Mucosa of gallbladder (tissue), 1 donor: ENCODE measurements around the gene THOP1. TPM values are rescaled to one million over a fixed set of nuclear protein-coding genes. Genes with fewer than 3 reads are reported as not detected.

ENCODE experiments used
- DNase-seq: peaks from one replicate; pipeline ENCODE4 v3.0.0-alpha.2; 2020; ENCODE audit warnings: low spot score
- total RNA-seq: library from RNA; stranded (reverse); gene quantifications from one replicate; pipeline ENCODE4 v1.2.1, GENCODE V29; 2021
- donor health status: DM: no; HTN: no; CAD: no.

The THOP1 gene
- total RNA-seq = 44.5 TPM

DNA sequence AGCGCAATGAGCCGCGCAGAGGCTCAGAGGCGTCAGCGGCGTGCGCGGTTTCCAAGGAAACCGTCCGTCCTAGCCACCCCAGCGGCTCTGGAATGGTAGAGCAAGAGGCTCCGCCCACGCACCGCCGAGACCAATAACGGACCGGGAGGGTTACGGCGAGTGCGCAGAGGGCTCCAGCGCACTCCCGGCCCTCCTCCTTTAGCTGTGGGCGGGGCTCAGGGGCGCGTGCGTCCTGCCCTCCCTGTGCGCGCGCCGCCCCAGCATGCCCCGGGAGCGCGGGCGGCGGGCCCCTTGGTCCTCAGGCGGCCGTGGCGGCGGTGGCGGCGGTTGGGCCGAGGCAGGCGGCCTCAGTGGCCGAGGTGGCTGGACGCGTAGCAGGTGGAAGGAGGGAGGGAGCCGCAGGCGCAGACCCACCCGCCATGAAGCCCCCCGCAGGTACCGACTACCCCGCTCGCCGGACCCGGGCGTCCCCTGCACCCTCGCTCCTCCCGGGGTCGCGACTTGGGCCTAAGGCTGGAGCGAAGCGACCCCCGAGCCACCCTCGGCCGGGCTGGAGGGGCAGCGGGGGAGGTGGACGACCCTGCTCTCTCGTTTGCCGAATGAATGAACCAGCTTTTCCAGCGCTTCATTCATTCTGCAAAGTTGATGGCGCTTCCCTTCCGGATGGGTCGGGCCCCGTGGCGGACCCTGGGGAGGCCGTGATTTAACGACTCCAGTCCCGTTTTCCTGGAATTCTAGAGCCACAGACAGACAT, at the start of gene THOP1:
Gene THOP1, plus strand, starts transcription at position 260 of the 754 bp plus-strand sequence. Its CDS starts 160 bp downstream, at position 420.
- DNase-seq = peak; percentile 99

DNA sequence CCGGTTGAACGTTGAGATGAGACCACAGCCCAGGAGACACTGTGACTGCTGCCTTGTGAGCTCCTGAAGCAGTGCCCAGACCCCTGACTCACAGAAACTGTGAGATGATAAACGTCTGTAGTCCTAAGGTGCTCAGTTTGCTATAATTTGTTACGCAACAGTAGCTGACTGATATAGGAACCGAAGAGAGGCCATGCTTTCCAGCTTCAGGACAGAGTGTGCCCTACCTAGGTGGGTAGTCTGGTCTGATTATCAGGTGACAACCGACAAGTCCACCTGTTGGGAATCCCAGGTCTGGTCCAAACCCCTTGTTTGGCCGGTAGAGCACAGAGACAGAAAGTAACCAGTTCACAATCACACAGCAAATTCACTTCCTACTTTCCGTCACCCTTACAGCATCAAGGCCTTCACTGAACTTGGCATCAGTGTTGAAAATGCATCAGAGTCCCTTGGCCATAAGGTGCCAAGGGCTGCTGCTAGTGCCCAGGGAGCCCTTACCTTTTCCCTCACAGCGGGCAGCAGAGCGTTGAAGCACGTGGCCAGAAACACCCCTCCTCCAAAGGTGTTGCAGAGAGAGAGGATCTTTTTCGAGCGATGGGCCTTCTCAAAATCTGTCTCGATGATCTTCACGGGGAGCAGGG, 48.6 kb upstream of the THOP1 start:
- no peak for DNase-seq

DNA sequence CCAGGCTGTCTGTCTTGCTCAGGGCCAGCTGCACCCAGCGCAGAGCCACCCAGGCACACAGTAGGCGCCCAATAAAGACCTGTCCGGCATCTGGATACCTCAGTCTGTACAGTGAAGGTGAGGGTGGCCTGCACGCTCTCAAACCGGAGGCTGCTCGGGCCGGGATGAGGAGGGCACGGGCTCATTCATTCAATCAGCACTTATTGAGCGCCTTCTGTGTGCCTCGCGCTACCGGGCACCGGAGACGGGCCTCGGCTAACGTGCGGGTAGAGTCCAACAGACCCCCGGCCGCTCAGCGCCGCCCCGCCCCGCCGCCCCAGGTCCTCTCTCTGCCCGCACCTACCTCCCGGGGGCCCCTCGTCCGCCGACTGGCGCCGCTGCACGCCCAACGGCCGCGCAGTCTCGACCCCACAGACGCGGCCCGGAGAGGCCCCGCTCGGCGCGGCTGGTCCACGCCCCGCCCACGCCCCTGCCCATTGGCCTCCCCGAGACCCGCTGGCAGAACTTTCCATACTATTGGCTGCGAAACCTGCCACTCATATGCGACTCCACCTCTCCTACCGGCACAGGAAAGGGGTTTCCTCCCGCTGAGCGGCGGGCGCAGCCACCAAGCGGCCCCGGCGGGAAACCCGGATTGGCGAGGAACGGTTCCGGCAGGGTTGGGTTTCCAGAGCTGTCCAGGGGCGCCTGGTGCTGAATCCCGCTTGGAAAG, 45.5 kb upstream of the THOP1 start, which contains the start of gene SLC39A3:
Gene SLC39A3, minus strand, starts transcription at position 416 of the 712 bp plus-strand sequence. CDS start 2,760 bp downstream, outside the sequence.
- peak; percentile 99 for DNase-seq

DNA sequence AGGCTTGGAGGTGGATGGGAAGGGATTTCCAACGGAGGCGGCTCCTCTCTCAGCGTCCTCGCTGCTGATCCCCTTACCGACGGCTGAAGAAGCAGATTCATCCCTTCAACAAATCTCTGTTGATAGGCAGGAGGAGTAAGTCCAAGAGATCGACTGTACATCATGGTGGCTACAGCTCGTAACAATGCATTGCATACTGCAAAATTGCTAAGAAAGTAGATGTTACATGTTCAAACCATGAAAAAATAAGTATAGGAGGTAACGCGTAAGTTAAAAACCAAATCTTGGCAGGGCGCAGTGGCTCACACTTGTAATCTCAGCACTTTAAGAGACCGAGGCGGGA, 45.0 kb upstream of the THOP1 start:
- DNase-seq = no peak

DNA sequence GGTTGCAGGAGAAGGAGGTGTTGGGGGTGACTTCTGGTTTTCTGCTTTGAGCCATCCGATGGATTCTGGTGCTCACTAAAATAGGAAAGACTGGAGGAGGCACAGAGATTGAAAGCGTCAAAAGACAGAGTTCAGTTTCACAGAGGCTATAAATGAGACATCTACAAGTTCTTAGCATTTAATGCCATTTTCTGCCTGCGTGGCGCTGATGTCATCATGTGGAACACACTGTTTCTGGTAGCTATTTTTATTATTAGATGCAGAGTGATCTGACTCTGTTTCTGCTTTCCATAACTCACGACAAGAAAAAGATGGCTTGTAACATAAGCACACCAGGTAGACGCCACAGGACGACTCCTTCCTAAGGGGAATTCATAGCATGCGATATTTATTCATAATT, 42.2 kb upstream of the THOP1 start:
- no peak for DNase-seq

DNA sequence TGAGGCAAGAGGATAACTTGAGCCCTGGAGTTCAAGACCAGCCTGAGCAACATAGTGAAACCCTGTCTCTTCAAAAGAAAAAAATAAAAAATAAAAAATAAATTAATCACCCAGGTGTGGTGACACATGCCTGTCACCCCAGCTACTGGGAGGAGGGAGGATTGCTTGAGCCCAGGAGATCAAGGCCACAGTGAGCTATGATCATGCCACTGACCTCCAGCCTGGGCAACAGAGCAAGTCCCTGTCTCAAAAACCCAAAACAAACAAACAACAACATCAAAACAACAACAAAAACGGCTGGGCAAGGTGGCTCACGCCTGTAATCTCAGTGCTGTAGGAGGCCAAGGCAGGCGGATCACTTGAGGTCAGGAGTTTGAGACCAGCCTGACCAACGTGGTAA, 41.2 kb upstream of the THOP1 start:
- no peak for DNase-seq

DNA sequence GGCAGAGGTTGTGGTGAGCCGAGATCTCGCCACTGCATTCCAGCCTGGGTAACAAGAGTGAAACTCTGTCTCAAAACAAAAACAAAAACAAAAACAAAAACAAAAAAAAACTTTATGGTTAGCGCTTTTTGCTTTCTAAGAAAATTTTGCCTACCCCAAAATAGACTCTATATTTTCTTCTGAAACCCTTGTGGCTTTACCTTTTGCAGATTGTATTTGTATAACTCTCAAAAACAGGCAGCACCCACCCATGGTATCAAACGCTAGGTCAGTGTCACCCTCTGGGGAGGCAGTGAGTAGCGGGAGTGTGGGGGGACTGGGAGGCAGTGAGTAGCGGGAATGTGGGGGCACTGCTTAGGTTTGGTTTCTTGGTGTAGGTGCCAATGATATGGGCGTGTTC, 38.0 kb upstream of the THOP1 start:
- no peak for DNase-seq

DNA sequence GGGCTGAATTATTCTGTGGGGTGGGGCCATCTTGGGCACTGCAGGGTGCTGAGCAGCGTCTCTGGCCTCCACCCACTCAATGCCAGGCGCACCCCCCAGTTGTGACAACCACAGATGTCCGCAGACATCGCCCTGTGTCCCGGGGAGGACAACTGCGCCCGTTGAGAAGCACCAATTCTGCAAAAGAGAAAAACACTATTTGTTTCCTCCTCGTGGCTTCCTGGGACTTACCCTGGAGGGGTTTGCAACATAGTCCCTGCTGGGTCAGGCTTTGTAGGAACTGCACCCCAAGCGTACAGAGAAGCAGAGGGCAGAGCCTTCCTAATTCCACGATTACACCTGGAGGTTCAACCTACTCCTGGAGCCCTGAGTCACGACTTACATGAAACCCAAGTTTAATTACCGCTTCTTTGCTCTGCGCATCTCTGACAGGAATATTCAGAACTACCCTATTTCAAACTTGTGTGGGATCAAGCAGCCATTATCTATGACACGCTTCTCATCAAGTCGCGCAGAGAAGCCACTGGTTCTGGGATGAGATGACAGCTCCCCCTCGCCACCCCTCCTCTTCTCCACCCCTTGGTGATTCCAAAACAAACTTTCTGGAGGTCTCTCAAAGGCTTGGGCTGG, 34.4 kb upstream of the THOP1 start:
- DNase-seq = no peak

DNA sequence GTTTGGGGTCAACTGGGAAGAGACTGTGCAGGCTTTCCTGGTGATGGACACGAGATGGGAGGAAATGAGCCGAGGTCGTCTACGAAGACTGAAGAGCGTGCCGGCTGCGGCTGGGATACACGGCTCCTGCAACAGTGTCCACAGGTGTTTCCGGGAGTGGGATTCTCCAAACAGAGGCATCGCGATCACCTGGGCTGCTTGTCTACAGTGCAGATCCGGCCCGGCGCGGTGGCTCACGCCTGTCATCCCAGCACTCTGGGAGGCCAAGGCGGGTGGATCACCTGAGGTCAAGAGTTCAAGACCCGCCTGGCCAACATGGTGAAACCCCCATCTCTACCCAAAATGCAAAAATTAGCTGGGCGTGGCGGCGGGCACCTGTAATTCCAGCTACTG, 33.9 kb upstream of the THOP1 start:
- DNase-seq = no peak

DNA sequence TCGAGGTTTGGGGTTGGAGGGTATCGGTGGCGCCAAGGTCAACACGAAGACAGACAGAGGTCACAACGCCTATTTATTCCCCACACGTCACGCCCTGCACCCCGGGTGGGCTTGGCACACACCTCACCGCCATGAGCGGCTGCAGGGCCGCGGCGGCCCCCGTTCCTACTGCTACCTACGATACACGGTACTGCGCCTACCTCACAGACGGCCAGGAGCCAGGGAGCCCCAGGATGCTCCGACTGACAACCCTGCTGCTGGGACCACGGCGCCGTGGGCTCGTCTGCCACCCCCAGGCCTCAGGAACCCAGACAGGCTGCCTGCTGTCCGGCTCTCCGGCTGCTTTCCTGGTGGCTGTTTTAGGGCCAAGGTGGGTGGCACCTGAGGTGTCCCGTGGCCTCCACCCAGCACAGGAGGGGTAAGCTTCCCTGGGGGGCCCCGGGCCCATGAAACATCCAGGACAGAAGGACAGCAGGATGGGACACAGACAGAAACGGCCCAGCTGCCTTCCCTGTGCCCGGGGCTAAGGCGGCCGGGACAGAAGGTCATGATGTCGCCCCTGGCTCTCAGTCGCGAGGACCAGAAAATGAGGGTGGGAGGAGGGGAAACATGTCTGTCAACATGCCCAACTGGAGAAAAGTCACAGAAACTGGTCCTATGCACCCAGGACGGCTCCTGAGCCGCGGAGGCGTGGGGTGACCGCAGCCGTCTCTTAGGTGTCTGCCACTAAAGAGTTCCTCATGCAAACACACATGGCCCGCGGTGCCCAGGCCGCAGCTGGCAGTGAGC, 30.4 kb upstream of the THOP1 start:
- no peak for DNase-seq

DNA sequence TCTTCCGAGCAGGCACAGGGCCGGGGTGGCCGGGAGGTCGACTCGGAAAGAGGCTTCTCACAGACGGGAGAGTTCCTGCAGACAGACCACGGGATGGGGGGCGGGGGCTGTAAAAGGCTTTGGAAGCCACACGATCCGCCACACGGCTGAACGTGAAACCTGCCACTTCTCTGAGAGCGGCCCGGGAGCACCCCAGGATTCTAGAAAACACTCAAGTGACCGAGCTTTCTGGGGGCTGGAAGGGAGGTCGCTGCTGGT, 29.9 kb upstream of the THOP1 start:
- no peak for DNase-seq

DNA sequence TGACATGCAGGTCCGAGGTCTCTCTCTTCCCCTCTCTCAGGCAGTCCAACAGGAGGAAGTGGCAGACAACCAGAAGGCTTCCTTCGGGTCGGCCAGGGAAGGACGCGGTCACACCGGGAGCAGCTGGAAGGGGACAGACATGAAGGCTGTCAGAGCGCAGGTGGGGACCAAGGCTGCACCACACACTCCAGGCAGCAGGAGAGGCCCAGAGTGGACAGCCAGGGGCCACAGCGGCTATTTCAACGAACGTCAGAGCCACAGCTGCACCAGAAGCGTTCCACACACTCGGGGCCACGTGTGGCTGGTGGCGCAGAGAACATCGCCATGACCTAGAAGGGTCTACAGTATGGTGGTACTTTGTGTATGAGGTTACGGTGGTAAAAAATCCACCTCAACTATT, 29.5 kb upstream of the THOP1 start:
- no peak for DNase-seq

DNA sequence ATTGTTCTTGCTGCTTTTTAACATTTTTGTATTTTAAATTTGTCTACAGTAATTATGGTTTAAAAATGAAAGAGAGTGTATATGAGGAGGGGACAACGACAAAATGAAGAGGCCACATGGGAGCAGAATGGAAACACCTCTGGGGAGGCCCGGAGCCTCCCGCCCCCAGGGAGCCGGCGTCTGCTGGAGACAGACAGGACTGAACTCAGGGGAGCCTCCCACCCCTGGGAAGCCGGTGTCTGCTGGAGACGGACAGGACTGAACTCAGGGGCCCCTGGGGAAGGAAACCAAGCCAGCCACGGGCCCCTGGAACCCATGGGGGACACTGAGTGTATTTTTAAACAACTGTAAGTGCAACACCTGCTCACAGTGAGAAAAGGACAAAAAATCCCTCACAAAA, 28.8 kb upstream of the THOP1 start:
- no peak for DNase-seq

DNA sequence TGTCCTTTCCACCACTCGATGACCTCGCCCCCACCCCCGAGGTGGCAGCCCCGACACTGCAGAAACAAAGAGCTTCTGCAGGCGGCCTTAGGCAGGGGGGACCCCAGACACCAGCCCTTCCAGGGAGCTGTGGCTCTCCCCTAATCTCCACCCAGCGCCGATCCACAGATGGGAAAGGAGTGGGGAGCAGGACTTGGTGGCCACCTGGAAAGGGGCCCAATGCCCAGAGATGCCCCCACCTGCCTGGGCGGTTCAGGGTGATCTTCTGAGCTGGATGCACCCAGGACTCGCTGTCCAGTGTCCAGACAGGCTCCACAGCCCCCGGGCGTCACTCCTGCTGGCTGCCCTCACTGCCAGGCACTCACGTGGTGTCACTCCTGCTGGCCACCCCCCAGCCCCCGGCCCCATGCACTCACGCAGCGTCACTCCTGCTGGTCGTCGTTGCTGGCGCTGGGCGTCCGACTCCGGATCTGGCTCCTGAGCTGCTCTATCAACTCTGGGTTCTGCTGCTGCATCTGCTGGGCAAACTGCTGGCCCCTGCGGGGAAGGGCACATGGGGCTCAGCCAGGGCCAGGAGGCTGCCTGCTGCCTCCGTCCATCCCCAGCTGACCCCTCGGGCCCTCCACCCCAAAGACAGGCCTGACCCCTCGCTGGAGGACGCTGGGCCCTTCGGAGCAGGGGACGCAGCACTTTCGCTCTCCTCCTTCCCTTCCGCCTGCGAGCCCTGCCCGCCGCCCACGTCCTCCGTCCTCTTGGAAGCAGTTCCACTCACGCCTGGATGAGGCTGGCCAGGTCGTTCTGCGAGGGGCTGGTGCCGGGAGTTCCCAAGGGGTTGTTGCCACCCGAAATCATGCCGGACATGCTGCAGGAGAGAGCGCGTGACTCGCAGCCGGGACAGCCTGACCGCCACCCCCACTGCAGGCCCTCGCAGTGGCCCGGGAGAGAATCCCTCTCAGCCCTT, 28.1 kb upstream of the THOP1 start:
- DNase-seq = no peak

DNA sequence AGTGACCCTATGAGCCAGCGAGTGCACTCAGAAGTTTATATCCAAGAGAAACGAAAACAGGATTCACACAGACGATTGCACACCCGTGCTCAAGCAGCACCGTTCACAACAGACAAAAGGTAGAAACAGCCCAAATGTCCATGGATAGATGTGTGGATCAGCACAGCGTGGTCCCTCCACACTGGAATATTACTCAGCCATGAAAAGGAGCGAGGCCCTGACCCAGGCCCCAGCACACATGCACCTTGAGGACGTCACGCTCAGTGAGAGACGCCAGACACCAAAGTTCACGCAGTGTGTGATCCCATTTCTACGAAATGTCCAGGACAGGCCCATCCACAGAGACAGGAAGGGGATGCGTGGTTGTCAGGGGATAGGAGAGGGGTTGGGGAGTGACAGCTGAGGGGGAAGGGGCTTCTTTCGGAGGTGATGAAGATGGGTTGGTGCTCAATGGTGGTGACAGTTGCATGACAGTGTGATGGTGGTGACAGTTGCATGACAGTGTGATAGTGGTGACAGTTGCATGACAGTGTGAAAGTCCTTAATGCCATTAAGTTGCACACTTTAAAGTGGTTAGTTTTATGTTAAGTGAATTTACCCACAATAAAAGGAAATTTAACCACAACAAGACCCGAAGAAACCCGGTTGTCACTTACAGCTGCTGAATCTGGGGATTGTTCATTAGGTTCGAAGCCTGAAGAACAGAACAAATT, 26.5 kb upstream of the THOP1 start:
- DNase-seq = no peak

DNA sequence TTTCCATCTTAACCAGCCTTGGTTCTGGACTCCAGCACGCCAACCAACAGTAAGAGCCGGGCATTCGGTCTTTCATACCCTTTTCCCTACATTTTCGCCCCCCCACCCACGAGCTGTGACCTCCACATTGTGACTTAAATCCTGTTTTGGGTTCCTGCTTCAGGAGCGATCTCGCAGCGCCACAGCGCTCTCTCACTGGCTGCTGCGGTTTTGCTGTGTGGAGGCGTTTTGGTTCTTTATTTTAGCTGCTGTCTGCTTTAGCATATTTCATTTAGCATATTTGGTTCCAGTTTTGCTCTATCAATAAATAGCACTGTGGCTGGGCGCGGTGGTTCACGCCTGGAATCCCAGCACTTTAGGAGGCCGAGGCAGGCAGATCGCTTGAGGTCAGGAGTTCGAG, 25.9 kb upstream of the THOP1 start:
- DNase-seq = no peak

DNA sequence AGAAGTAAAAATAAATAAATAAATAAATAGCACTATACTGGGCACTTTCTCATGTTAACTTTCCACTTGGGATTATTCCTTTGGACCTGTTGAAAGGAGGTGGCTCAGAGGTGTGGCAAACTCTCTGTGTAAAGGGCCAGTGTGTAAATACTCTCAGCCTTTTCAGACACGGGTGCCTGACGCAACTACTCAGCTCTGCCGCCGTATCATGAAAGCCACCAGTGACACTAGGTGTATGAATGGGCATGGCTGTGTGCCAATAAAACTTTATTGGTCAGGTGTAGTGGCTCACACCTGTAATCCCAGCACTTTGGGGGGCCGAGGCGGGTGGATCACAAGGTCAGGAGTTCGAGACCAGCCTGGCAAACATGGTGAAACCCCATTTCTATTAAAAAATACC, 25.3 kb upstream of the THOP1 start:
- DNase-seq = no peak

DNA sequence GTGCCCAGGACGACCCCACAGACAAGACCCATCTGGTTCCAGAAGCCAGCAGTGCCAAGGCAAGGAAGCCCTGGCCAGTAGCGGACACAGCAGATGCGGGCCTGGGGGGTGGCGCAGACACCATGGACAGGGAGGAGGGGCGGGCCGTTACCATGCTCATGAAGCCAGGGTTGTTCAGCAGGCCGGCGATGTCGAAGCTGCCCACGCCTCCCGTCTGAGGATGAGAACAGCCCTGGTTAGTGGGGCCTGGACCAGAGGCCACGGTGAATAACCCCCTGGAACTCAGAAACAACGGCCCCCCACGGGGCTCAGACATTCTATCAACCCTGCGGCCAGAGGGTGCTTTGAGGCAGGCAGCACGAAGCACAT, 24.0 kb upstream of the THOP1 start:
- no peak for DNase-seq

DNA sequence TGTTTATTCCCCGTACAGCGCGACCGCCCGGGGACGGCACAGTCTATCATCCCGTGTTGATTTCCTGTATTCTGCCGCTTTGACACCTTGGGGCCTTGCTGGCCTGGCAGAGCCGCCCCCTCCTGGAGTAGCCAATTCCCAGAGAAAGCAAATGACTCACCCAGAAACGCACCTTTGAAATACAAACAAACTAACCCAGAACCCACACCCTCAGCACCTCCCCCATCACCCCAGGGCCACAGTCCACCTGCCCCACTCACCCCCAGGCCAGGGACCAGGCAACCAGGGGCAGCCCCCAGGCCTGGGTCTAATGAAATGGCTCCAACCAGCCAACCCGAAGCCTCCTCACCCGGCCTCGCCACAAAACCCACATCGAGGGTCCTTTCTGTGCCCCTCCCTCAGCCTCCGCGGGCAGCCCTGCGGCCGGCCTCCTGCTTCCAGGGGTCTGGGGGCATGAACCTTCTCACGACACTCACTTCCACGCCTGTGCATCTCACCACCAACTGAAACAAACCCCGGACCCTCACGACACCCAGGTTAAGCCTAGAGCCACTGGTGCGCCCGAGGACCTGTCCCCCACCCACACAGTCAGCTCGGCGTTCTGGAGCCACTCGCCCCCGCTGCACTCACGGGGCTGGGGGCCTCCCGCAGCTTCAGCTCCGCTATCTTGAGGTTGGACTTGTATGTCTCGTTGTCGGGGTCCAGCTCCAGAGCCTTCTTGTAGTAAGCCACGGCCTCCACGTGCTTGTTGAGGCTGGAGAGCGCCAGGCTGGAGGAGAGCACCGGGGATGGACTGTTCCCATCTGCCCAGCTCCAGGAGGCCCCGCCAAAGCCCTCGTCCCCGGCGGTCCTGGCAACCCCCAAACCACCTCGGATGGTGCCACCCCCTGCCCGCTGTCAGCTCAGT, 23.2 kb upstream of the THOP1 start:
- no peak for DNase-seq
